ENCODE measurements around the gene ZNF451. TPM values are rescaled to one million over a fixed set of nuclear protein-coding genes. Genes with fewer than 3 reads are reported as not detected.

Gene ZNF451
- total RNA-seq, 1 donor from 2014 or later, result 56.0 TPM

GRCh38 chr6:57123111-57123510, 33.1 kb downstream of the ZNF451 start:
- intact Hi-C loops (cut with DNase I), result no loop called here
- no peak overlapping the region for H3K27ac ChIP-seq
- no peaks in the 10 kb centered on the region for H3K27me3 ChIP-seq
- peaks cover 5% of the 10 kb centered on the region for H3K36me3 ChIP-seq
- no peak overlapping the region for H3K4me3 ChIP-seq
- TF ChIP-seq, protein P1, sequence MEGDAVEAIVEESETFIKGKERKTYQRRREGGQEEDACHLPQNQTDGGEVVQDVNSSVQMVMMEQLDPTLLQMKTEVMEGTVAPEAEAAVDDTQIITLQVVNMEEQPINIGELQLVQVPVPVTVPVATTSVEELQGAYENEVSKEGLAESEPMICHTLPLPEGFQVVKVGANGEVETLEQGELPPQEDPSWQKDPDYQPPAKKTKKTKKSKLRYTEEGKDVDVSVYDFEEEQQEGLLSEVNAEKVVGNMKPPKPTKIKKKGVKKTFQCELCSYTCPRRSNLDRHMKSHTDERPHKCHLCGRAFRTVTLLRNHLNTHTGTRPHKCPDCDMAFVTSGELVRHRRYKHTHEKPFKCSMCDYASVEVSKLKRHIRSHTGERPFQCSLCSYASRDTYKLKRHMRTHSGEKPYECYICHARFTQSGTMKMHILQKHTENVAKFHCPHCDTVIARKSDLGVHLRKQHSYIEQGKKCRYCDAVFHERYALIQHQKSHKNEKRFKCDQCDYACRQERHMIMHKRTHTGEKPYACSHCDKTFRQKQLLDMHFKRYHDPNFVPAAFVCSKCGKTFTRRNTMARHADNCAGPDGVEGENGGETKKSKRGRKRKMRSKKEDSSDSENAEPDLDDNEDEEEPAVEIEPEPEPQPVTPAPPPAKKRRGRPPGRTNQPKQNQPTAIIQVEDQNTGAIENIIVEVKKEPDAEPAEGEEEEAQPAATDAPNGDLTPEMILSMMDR (IDR thresholded peaks at IDR 0.05), result no peak
- peaks cover 2% of the 10 kb centered on the region for H3K4me1 ChIP-seq
- no peak for DNase-seq
- no peaks in the 10 kb centered on the region for H3K9me3 ChIP-seq
- ATAC-seq, result no peak

DNA sequence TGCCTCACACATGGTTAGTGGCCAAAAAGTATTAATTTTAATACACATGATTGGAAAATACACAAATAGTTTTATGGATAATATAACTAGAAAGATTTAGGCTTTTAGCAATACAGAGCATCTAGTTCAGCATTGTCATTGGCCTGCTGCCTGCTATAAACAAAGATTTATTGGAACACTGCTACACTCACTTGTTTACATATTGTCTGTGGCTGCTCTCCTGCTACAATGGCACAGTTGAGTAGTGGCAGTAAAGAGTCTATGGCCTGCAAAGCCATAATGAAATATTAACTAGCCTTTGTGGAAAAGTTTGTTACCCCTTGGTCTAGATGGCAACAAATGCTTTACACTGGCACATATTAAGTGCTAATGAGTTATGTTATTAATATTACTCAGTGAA, 37.8 kb downstream of the ZNF451 start:
- TF ChIP-seq, protein P1 (IDR thresholded peaks at IDR 0.05), result no peak
- H3K27me3 ChIP-seq, result no peaks in the 10 kb centered on the region
- no peak overlapping the region for H3K4me3 ChIP-seq
- H3K27ac ChIP-seq, result no peak overlapping the region
- intact Hi-C loops (cut with DNase I), result no loop called here
- H3K9me3 ChIP-seq, result no peaks in the 10 kb centered on the region
- no peak for DNase-seq
- peaks cover 16% of the 10 kb centered on the region for H3K36me3 ChIP-seq
- no peak for ATAC-seq
- H3K4me1 ChIP-seq, result no peaks in the 10 kb centered on the region

GRCh38 chr6:57130661-57131177, 40.7 kb downstream of the ZNF451 start:
- Histone ChIP-seq H3K4me1 (no peaks in the 10 kb centered on the region), H3K27me3 (no peaks in the 10 kb centered on the region), H3K9me3 (no peaks in the 10 kb centered on the region), H3K4me3 (no peak overlapping the region), H3K27ac (no peak overlapping the region), H3K36me3 (peaks cover 36% of the 10 kb centered on the region)
- ATAC-seq, result no peak
- intact Hi-C loops (cut with DNase I), result no loop called here
- TF ChIP-seq, protein P1 (IDR thresholded peaks at IDR 0.05), result no peak
- no peak for DNase-seq

DNA sequence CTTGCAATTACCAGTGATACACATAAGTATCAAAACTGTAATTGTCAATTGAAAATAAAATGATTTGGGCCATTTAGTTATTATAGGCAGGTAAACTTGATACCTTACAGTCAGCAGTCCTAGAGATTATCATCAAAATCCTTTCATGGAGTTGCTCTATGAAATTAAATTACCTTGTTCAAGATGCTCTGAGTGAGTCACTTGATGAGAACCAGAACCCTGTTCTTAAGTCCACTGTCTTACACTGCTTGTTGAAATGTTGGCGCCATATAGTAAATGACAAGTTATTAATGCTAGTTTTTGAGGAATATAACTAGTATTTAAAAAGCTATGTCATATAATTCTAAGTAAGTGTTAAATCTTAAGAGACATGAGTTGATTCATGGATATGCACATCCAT, 45.0 kb downstream of the ZNF451 start:
- TF ChIP-seq, protein P1 (IDR thresholded peaks at IDR 0.05), result no peak

DNA sequence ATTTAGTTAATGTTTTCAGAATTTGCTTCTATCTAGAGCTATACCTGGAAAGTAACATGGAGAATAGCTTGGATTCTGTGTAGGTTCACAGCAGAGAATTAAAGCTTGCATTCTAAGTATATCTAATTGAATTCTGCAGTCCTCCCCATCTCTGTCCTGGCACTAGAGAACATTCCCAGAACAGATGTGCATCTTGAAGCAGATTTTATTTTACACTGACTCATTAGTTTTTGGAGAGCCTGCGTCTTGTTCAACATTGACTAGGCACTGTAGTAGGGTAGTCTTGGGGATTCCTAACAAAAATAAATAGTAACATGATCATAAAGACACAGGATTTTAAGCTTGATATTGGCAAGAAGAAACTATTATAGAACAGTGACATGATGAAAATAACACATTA, 45.9 kb downstream of the ZNF451 start:
- DNase-seq, result no peak
- H3K27me3 ChIP-seq, result no peaks in the 10 kb centered on the region
- peaks cover 28% of the 10 kb centered on the region for H3K36me3 ChIP-seq
- ATAC-seq, result no peak
- TF ChIP-seq, protein P1 (IDR thresholded peaks at IDR 0.05), result no peak
- no peak overlapping the region for H3K27ac ChIP-seq
- H3K4me1 ChIP-seq, result no peaks in the 10 kb centered on the region
- intact Hi-C loops (cut with DNase I), result no loop called here
- no peak overlapping the region for H3K4me3 ChIP-seq
- no peaks in the 10 kb centered on the region for H3K9me3 ChIP-seq

More for the DNA sequence above, 45.0 kb downstream of the ZNF451 start:
- Histone ChIP-seq H3K27me3 (no peaks in the 10 kb centered on the region), H3K4me1 (no peaks in the 10 kb centered on the region), H3K36me3 (peaks cover 28% of the 10 kb centered on the region), H3K9me3 (no peaks in the 10 kb centered on the region), H3K27ac (no peak overlapping the region), H3K4me3 (no peak overlapping the region)
- ATAC-seq, result no peak
- no peak for DNase-seq
- intact Hi-C loops (cut with DNase I), result no loop called here

DNA sequence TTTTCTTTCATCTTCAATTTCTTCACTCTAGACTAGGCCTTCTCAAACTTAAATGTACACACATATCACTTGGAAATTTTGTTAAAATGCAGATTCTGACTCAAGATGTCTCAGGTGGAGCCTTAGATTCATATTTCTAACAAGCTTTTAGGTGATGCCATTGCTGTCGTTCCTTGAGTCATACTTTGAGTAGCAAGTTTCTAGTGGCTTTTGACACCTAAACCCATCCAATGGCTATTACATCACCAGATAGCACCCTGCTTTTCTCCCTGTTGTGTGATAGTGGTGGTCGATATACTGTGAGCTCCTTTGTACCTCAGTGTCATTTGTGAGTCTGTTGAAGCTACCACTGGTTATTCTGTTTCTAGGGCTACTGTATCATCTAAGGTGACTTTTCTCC, 47.4 kb downstream of the ZNF451 start:
- TF ChIP-seq, protein P1 (IDR thresholded peaks at IDR 0.05), result no peak
- Histone ChIP-seq H3K36me3 (peaks cover 40% of the 10 kb centered on the region), H3K27ac (no peak overlapping the region), H3K4me3 (no peak overlapping the region), H3K4me1 (no peaks in the 10 kb centered on the region), H3K27me3 (no peaks in the 10 kb centered on the region), H3K9me3 (no peaks in the 10 kb centered on the region)
- intact Hi-C loops (cut with DNase I), result no loop called here
- DNase-seq (no peak), ATAC-seq (no peak)

Data from upper lobe of right lung (tissue), 1 donor.